SIG-M5 treated with dmso at 0.1 percent for 504 hours (cell line): ENCODE results near the gene PRLR.
A peak's percentile ranks its signal among the peaks of the same experiment; 100 is the strongest.
"Not testable (repeated sequence)": the region's sequence is repeated elsewhere in the genome, so short reads cannot be mapped to it uniquely, and the experiment has no call there.

Source experiments
- DNase-seq: peaks from one replicate; lab custom pipeline; 2025; ENCODE audit not compliant: unreplicated experiment; lab: John Stamatoyannopoulos, UW

PRLR gene

GRCh38 chr5:35133186-35133585 lies 97.1 kb downstream of the PRLR start:
- no peak for DNase-seq

GRCh38 chr5:35131723-35132122 lies 98.6 kb downstream of the PRLR start:
- no peak for DNase-seq

GRCh38 chr5:35129921-35130485 lies 100.3 kb downstream of the PRLR start:
- peak; percentile 7 for DNase-seq

- DNase-seq = no peak
Observed at GRCh38 chr5:35129276-35129675, 101.0 kb downstream of the PRLR start.

- no peak for DNase-seq
Observed at GRCh38 chr5:35127006-35127405, 103.3 kb downstream of the PRLR start.

- DNase-seq = no peak
Observed at GRCh38 chr5:35125746-35126145, 104.5 kb downstream of the PRLR start.

GRCh38 chr5:35124932-35125331 lies 105.4 kb downstream of the PRLR start:
- no peak for DNase-seq

- DNase-seq = no peak
Observed at GRCh38 chr5:35122819-35123218, 107.5 kb downstream of the PRLR start.

GRCh38 chr5:35120715-35121114 lies 109.6 kb downstream of the PRLR start:
- no peak for DNase-seq

GRCh38 chr5:35117967-35118366 lies 112.3 kb downstream of the PRLR start:
- DNase-seq = no peak

- no peak for DNase-seq
Observed at GRCh38 chr5:35115920-35116319, 114.4 kb downstream of the PRLR start.

GRCh38 chr5:35114698-35115097 lies 115.6 kb downstream of the PRLR start:
- DNase-seq = no peak

- DNase-seq = no peak
Observed at GRCh38 chr5:35112300-35112699, 118.0 kb downstream of the PRLR start.

- not testable (repeated sequence) for DNase-seq
Observed at GRCh38 chr5:35104550-35104949, 125.7 kb downstream of the PRLR start.

GRCh38 chr5:35103637-35104299 lies 126.5 kb downstream of the PRLR start:
- DNase-seq = no peak

GRCh38 chr5:35101720-35102119 lies 128.6 kb downstream of the PRLR start:
- not testable (repeated sequence) for DNase-seq

- DNase-seq = no peak
Observed at GRCh38 chr5:35101016-35101415, 129.3 kb downstream of the PRLR start.

GRCh38 chr5:35098214-35098613 lies 132.1 kb downstream of the PRLR start:
- DNase-seq = no peak

- DNase-seq = no peak
Observed at GRCh38 chr5:35096932-35097331, 133.4 kb downstream of the PRLR start.

GRCh38 chr5:35096216-35096615 lies 134.1 kb downstream of the PRLR start:
- DNase-seq = no peak

- no peak for DNase-seq
Observed at GRCh38 chr5:35095366-35095765, 134.9 kb downstream of the PRLR start.

GRCh38 chr5:35094948-35095347 lies 135.3 kb downstream of the PRLR start:
- no peak for DNase-seq

- DNase-seq = no peak
Observed at GRCh38 chr5:35092703-35093102, 137.6 kb downstream of the PRLR start.
